Panc1 (cell line): Measurements from ENCODE around the gene SCN9A. TPM values are rescaled to one million over a fixed set of nuclear protein-coding genes. Genes with fewer than 3 reads are reported as not detected.

Experiments
- ATAC-seq: fragments of 200-7000 bp; cut with Tn5 transposase; 2 replicates; pipeline ENCODE4 v1.9.1; 2020; ENCODE audit warnings: mild to moderate bottlenecking, moderate library complexity
- BruUV-seq: library from RNA; stranded (reverse); fragments of 400-500 nt; replicated peaks from 2 replicates; lab custom pipeline; 2021; lab: Mats Ljungman, UMichigan
- CTCF ChIA-PET: fragments of 300-600 bp; sonication (Branson Sonifier 250); formaldehyde crosslinking; loops from one replicate; lab custom pipeline; 2022; ENCODE audit warnings: antibody characterized with exemption; lab: Charles Lee
- POLR2A ChIA-PET: fragments of 300-600 bp; sonication (Branson Sonifier 250); formaldehyde crosslinking; loops from one replicate; lab custom pipeline; 2022; ENCODE audit warnings: antibody characterized with exemption; lab: Charles Lee
- DNase-seq: peaks from one replicate; pipeline ENCODE4 v3.0.0-alpha.2; 2010; ENCODE audit warnings: low read depth, low spot score
- H3K27ac ChIP-seq: 2 replicates; pipeline ENCODE4 v1.5.1; 2011; ENCODE audit warnings: mild to moderate bottlenecking, low read length, inconsistent platforms
- H3K27me3 ChIP-seq: fragments of 200-500 bp; sonication (Bioruptor generic); 2 replicates; pipeline ENCODE4 v1.6.0; 2014; ENCODE audit warnings: low read length, inconsistent platforms; ENCODE audit not compliant: control insufficient read depth, insufficient read depth
- H3K36me3 ChIP-seq: fragments of 200-500 bp; sonication (Bioruptor generic); 2 replicates; pipeline ENCODE4 v1.5.1; 2014; ENCODE audit warnings: inconsistent platforms, mild to moderate bottlenecking, low read length, moderate library complexity; ENCODE audit not compliant: control insufficient read depth, insufficient read depth
- H3K4me1 ChIP-seq: 2 replicates; pipeline ENCODE4 v1.5.1; 2011; ENCODE audit warnings: inconsistent platforms, mild to moderate bottlenecking, low read length, moderate library complexity; ENCODE audit not compliant: control insufficient read depth, insufficient read depth
- H3K4me3 ChIP-seq, 2 experiments: 2 replicates each; pipeline ENCODE4 v1.5.1; 2011 to 2012; ENCODE audit warnings: low read depth in 2 of 2, low read length in 2 of 2, mild to moderate bottlenecking in 2 of 2, inconsistent platforms in 1 of 2, moderate library complexity in 1 of 2
- H3K9me3 ChIP-seq: fragments of 200-500 bp; sonication (Bioruptor generic); 2 replicates; pipeline ENCODE4 v1.5.1; 2014; ENCODE audit warnings: low read depth, mild to moderate bottlenecking, inconsistent platforms, low read length, moderate library complexity; ENCODE audit not compliant: control insufficient read depth, insufficient read depth
- POLR2AphosphoS5 ChIP-seq: IDR thresholded peaks from 2 replicates; pipeline ENCODE4 v1.6.1; 2012; ENCODE audit warnings: mild to moderate bottlenecking, low read depth, low read length, moderate library complexity
- SIN3A ChIP-seq: IDR thresholded peaks from 2 replicates; pipeline ENCODE4 v1.6.1; 2012; ENCODE audit warnings: low read depth, mild to moderate bottlenecking, low read length, moderate library complexity, borderline replicate concordance; ENCODE audit not compliant: insufficient read depth
- TCF7L2 ChIP-seq: IDR thresholded peaks from 2 replicates; pipeline ENCODE4 v1.6.1; 2011; ENCODE audit warnings: mild to moderate bottlenecking, low read depth, low read length, inconsistent platforms
- in situ Hi-C: cut with HindIII; loops from 2 replicates; pipeline ENCODE4 v1.10.0; 2016; ENCODE audit warnings: low sequenced_read_pairs, low pct_unique_long_range_greater_than_20kb
- intact Hi-C: fragments of 100-400 bp; cut with micrococcal nuclease; formaldehyde crosslinking; loops from one replicate; pipeline ENCODE4 v1.10.0; 2022; ENCODE audit not compliant: unreplicated experiment
- total RNA-seq: library from RNA; stranded (reverse); gene quantifications from one replicate; pipeline ENCODE4 v1.2.1, GENCODE V29; 2021; ENCODE audit not compliant: unreplicated experiment
- TF ChIP-seq, protein P1 (sequence below): fragments of 450-650 bp; IDR thresholded peaks from 2 replicates; pipeline ENCODE4 v1.5.1; 2017; ENCODE audit warnings: mild to moderate bottlenecking
- TF ChIP-seq, protein P2 (sequence below), 2 experiments: IDR thresholded peaks; 2 replicates each; pipeline ENCODE4 v1.6.1; 2011 to 2012; ENCODE audit warnings: low read depth in 2 of 2, control low read depth in 1 of 2, low read length in 1 of 2, mild to moderate bottlenecking in 1 of 2, moderate library complexity in 1 of 2; ENCODE audit not compliant: insufficient read depth in 1 of 2

The SCN9A gene
- total RNA-seq, 1 experiment from 2014 or later = 0.10 TPM

DNA sequence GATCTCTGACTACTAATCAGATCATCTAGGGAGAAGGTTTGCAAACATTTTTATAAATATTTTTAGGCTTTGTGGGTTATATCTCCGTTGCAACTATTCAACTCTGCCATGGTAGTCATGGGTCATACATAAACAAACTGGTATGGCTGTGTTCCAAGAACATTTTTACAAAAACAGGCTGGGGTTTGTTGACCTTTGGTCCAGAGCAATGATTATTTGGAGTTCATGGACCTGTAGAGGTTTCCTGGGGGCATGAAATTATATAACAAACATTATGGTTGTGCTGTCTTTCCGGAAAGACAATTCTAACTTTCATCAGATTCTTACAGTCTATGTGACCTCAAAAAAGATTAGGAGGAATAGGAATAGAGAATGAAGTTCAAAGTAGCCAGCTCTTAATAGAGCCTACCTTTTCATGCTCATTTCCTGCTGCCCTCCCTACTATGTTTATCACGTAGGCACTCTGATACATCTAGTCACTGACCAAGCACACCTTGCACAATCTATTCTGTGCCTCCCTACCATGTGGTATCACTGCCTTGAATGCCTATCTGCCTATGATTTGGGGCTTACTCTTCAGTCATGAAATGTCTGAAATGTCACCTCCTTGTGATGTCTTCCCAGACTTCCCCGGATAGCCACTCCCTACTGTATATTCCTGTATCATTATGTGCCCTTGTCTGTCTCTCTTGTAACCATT is 145.6 kb downstream of the SCN9A start:
- ATAC-seq (no peak), DNase-seq (no peak)
- POLR2A ChIA-PET = no interaction called here
- Histone ChIP-seq H3K4me3 (no peak overlapping the region), H3K27me3 (no peaks in the 10 kb centered on the region), H3K4me1 (no peaks in the 10 kb centered on the region), H3K36me3 (no peaks in the 10 kb centered on the region), H3K9me3 (no peaks in the 10 kb centered on the region), H3K27ac (no peak overlapping the region)
- in situ Hi-C loops (no loop called here), intact Hi-C loops (no loop called here)
- CTCF ChIA-PET = no interaction called here
- TF ChIP-seq, protein P1, sequence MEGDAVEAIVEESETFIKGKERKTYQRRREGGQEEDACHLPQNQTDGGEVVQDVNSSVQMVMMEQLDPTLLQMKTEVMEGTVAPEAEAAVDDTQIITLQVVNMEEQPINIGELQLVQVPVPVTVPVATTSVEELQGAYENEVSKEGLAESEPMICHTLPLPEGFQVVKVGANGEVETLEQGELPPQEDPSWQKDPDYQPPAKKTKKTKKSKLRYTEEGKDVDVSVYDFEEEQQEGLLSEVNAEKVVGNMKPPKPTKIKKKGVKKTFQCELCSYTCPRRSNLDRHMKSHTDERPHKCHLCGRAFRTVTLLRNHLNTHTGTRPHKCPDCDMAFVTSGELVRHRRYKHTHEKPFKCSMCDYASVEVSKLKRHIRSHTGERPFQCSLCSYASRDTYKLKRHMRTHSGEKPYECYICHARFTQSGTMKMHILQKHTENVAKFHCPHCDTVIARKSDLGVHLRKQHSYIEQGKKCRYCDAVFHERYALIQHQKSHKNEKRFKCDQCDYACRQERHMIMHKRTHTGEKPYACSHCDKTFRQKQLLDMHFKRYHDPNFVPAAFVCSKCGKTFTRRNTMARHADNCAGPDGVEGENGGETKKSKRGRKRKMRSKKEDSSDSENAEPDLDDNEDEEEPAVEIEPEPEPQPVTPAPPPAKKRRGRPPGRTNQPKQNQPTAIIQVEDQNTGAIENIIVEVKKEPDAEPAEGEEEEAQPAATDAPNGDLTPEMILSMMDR = no peak
- no peak for TF ChIP-seq TCF7L2
- BruUV-seq = no TSS peak

DNA sequence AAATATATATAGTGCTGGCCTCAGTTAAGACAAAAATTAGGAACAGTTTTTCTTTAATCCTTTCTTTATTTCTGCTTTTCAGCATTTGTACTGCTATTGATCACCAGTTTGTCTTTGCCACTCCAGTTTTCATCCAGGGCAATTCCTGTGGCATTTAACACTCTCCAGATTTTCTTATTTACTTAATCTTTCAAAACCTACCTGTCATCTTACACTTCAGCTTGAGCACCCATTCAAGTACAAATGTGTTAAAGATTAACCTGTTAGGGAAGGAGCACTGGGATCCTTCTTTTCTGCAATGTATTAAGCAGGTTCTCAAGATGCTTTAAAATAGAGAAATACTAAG is 146.1 kb downstream of the SCN9A start:
- no peaks in the 10 kb centered on the region for H3K27me3 ChIP-seq
- H3K9me3 ChIP-seq = no peaks in the 10 kb centered on the region
- no peak overlapping the region for H3K27ac ChIP-seq
- TF ChIP-seq, protein P2, sequence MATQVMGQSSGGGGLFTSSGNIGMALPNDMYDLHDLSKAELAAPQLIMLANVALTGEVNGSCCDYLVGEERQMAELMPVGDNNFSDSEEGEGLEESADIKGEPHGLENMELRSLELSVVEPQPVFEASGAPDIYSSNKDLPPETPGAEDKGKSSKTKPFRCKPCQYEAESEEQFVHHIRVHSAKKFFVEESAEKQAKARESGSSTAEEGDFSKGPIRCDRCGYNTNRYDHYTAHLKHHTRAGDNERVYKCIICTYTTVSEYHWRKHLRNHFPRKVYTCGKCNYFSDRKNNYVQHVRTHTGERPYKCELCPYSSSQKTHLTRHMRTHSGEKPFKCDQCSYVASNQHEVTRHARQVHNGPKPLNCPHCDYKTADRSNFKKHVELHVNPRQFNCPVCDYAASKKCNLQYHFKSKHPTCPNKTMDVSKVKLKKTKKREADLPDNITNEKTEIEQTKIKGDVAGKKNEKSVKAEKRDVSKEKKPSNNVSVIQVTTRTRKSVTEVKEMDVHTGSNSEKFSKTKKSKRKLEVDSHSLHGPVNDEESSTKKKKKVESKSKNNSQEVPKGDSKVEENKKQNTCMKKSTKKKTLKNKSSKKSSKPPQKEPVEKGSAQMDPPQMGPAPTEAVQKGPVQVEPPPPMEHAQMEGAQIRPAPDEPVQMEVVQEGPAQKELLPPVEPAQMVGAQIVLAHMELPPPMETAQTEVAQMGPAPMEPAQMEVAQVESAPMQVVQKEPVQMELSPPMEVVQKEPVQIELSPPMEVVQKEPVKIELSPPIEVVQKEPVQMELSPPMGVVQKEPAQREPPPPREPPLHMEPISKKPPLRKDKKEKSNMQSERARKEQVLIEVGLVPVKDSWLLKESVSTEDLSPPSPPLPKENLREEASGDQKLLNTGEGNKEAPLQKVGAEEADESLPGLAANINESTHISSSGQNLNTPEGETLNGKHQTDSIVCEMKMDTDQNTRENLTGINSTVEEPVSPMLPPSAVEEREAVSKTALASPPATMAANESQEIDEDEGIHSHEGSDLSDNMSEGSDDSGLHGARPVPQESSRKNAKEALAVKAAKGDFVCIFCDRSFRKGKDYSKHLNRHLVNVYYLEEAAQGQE (IDR thresholded peaks at IDR 0.05; ENCODE audit: insufficient read depth in 1 of 2, low read depth in 2 of 2, low read length in 1 of 2) = no peak
- TF ChIP-seq, protein P1 = no peak
- no peak for TF ChIP-seq SIN3A
- no peak for TF ChIP-seq TCF7L2
- TF ChIP-seq POLR2AphosphoS5 = no peak
- POLR2A ChIA-PET = no interaction called here
- ATAC-seq (no peak), DNase-seq (no peak)
- in situ Hi-C loops = no loop called here
- BruUV-seq = no TSS peak
- intact Hi-C loops = no loop called here
- CTCF ChIA-PET = no interaction called here
- H3K36me3 ChIP-seq = no peaks in the 10 kb centered on the region
- H3K4me1 ChIP-seq = no peaks in the 10 kb centered on the region
- no peak overlapping the region for H3K4me3 ChIP-seq
